ENCODE data around the gene RAB35.
"Not testable (repeated sequence)": the region's sequence is repeated elsewhere in the genome, so short reads cannot be mapped to it uniquely, and the experiment has no call there.

The RAB35 gene

GRCh38 chr12:120060717-120061116, 55.8 kb downstream of the RAB35 start:
- DNase-seq (ENCODE audit: low read depth in 2 of 2) = no peak

DNA sequence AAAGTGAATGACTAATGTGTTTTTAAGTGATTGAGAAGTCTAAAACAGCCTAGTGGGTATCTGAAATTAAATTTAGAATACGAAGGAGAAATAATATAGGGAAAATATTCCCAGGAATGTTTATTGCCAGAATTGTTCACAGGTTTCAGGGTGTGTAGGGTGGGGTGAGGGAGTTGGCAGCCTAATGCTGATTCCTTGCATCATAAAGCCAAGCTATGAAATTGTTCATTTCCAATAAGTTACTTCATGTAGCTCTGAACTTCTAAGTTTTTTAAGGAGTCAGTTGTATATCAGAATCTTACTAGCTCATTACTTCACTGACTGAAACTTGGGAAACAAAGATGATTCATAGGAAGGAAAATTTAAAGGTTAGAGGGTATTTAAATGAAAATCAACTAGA, 56.4 kb downstream of the RAB35 start:
- no peak for DNase-seq (ENCODE audit: low read depth in 2 of 2)

DNA sequence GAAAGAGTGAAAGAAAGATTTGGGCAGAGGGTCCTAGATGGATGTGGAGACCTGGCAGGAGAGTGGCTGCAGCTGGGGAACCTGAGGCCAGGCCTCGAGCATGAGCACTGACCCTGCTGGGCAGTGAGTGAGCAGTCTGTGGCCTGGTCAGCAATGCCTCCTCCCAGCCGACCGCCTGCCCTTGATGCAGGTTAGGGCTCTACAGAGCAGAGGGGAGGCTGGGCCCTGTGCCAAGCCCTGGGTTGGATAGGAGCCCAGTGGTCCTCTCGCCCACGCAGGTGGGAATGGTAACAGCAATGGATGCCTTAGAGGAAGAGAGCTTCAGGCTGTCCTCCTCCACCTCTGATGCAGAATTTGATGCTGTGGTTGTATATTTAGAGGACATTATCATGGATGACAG, 59.8 kb downstream of the RAB35 start:
- no peak for DNase-seq (ENCODE audit: low read depth in 2 of 2)

DNA sequence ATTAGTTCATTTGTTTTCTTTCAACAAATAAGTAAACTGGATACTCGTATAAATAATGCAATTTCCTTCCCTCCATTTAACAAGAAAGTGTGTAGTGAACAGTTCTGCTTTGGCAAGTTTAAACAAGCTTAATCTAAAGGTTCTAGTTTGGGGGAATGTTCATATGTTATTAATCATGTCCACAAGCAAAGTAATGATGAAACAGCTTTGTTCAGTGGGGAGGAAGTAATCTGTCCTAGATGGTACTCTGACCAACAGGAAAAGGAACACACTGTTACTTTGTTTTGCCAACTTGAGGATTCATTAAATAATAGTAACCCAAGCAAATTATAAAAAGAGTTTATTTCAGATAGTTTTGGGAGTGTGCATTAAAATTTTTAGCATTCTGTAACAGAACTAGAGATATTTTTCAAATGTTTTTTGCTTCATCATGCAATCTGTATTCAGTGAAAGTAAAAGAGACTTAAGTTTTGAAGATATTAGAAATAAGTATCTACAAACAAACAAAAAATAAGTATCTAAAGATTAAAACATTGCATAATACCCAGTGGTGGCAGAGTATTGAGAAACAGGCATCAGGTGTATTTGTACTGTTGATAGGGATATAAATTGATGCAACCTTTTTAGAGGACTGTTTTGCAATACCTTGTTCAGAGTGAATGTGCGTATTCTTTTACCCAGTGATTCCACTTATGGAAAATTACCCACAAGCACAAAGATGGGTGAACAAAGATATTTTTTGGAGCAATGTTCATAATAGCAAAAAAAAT, 61.1 kb downstream of the RAB35 start:
- no peak for DNase-seq (ENCODE audit: low read depth in 2 of 2)

- DNase-seq (ENCODE audit: low read depth in 2 of 2) = no peak
Measured at GRCh38 chr12:120054293-120054692, 62.3 kb downstream of the RAB35 start.

- DNase-seq (ENCODE audit: low read depth in 2 of 2) = no peak
Measured at GRCh38 chr12:120051535-120051934, 65.0 kb downstream of the RAB35 start.

- DNase-seq (ENCODE audit: low read depth in 2 of 2) = no peak
Measured at GRCh38 chr12:120049426-120049825, 67.1 kb downstream of the RAB35 start.

- DNase-seq (ENCODE audit: low read depth in 2 of 2) = no peak
Measured at GRCh38 chr12:120048263-120048662, 68.3 kb downstream of the RAB35 start.

DNA sequence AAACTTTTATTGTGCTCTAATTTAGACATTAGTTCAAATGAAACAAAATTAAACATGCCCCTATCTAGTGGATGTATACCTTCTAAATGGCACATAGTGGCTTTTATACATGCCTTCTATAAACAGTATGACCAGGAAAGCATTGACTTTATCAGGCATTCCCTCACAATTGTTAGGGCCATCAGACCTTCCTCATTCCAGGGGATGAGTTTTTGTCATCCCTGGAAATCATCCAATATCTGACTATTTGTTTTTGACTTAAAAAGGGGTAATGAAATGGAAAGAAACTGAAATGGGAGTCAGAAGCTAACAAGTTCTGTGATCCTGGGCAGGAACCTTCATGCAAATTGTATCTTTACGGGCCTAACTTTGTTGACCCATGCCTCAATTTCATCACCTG, 69.5 kb downstream of the RAB35 start:
- DNase-seq (ENCODE audit: low read depth in 2 of 2) = no peak

DNA sequence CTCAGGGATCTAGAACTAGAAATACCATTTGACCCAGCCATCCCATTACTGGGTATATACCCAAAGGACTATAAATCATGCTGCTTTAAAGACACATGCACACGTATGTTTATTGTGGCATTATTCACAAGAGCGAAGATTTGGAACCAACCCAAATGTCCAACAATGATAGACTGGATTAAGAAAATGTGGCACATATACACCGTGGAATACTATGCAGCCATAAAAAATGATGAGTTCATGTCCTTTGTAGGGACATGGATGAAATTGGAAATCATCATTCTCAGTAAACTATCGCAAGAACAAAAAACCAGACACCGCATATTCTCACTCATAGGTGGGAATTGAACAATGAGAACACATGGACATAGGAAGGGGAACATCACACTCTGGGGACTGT, 71.2 kb downstream of the RAB35 start:
- not testable (repeated sequence) for DNase-seq (ENCODE audit: low read depth in 2 of 2)
